ENCODE results near the gene GANC. TPM values are rescaled to one million over a fixed set of nuclear protein-coding genes. Genes with fewer than 3 reads are reported as not detected.

Gene GANC
- total and polyA plus RNA-seq, 9 of the 15 experiments (the other 6 are each of a cell fraction or from before 2014, with no cell fraction given), result 10.9 to 19.0 (median 14.5) TPM

DNA sequence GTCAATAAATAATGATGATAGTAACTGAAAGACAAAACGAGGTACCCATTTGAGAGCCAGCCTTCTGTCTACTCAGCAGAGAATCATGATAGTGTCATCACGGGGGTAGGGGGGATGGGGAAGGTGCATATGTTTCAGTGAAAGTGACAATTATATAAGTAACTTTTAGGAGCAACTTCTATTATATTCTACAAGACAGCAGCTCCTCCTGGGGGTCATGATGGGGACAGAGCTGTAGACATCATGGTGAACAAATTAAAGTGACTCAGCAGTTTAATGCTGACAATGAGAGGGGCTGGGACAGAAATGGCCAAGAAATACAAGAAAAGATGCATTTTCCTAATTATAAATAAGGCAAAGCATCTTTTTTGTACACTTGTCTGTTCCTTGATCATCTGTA lies 98.1 kb downstream of the GANC start (continued):
- TF ChIP-seq, protein P1, sequence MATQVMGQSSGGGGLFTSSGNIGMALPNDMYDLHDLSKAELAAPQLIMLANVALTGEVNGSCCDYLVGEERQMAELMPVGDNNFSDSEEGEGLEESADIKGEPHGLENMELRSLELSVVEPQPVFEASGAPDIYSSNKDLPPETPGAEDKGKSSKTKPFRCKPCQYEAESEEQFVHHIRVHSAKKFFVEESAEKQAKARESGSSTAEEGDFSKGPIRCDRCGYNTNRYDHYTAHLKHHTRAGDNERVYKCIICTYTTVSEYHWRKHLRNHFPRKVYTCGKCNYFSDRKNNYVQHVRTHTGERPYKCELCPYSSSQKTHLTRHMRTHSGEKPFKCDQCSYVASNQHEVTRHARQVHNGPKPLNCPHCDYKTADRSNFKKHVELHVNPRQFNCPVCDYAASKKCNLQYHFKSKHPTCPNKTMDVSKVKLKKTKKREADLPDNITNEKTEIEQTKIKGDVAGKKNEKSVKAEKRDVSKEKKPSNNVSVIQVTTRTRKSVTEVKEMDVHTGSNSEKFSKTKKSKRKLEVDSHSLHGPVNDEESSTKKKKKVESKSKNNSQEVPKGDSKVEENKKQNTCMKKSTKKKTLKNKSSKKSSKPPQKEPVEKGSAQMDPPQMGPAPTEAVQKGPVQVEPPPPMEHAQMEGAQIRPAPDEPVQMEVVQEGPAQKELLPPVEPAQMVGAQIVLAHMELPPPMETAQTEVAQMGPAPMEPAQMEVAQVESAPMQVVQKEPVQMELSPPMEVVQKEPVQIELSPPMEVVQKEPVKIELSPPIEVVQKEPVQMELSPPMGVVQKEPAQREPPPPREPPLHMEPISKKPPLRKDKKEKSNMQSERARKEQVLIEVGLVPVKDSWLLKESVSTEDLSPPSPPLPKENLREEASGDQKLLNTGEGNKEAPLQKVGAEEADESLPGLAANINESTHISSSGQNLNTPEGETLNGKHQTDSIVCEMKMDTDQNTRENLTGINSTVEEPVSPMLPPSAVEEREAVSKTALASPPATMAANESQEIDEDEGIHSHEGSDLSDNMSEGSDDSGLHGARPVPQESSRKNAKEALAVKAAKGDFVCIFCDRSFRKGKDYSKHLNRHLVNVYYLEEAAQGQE (IDR thresholded peaks at IDR 0.05; ENCODE audit: borderline replicate concordance), result peak; percentile 37; the same call in 1 of the 2 replicates
- TF ChIP-seq, protein P1 (CRISPR knock-in tag; IDR thresholded peaks at IDR 0.05; ENCODE audit: low read depth), result no peak
- peak; percentile 96 for TF ChIP-seq NFE2 (IDR thresholded peaks at IDR 0.05; ENCODE audit: low read depth)
- peak; percentile 59 for TF ChIP-seq RBM25 (IDR thresholded peaks at IDR 0.05; ENCODE audit: low read depth, low read length, severe bottlenecking)
- TF ChIP-seq, protein P2, sequence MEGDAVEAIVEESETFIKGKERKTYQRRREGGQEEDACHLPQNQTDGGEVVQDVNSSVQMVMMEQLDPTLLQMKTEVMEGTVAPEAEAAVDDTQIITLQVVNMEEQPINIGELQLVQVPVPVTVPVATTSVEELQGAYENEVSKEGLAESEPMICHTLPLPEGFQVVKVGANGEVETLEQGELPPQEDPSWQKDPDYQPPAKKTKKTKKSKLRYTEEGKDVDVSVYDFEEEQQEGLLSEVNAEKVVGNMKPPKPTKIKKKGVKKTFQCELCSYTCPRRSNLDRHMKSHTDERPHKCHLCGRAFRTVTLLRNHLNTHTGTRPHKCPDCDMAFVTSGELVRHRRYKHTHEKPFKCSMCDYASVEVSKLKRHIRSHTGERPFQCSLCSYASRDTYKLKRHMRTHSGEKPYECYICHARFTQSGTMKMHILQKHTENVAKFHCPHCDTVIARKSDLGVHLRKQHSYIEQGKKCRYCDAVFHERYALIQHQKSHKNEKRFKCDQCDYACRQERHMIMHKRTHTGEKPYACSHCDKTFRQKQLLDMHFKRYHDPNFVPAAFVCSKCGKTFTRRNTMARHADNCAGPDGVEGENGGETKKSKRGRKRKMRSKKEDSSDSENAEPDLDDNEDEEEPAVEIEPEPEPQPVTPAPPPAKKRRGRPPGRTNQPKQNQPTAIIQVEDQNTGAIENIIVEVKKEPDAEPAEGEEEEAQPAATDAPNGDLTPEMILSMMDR (IDR thresholded peaks at IDR 0.05 in 2 of 3, conservative IDR thresholded peaks at IDR 0.05 in 1 of 3; ENCODE audit: insufficient read depth in 2 of 3, low read depth in 1 of 3, low read length in 3 of 3), result peak; percentile 44 to 60 (median 52); a peak in 5 of 6 replicates
- 0 out of 2 replicates have a peak, but pooled peaks have one; percentile 31 for TF ChIP-seq JUND (IDR thresholded peaks at IDR 0.05; ENCODE audit: borderline replicate concordance, low read depth, low read length)
- no peak for TF ChIP-seq JUND (tag; IDR thresholded peaks at IDR 0.05; ENCODE audit: borderline replicate concordance, low read depth, low read length)
- no peak for TF ChIP-seq NFIC (IDR thresholded peaks at IDR 0.05)
- TF ChIP-seq ZKSCAN3 (CRISPR knock-in tag; IDR thresholded peaks at IDR 0.05), result no peak
- TF ChIP-seq, protein P3, sequence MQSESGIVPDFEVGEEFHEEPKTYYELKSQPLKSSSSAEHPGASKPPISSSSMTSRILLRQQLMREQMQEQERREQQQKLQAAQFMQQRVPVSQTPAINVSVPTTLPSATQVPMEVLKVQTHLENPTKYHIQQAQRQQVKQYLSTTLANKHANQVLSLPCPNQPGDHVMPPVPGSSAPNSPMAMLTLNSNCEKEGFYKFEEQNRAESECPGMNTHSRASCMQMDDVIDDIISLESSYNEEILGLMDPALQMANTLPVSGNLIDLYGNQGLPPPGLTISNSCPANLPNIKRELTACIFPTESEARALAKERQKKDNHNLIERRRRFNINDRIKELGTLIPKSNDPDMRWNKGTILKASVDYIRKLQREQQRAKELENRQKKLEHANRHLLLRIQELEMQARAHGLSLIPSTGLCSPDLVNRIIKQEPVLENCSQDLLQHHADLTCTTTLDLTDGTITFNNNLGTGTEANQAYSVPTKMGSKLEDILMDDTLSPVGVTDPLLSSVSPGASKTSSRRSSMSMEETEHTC (IDR thresholded peaks at IDR 0.05), result no peak
- peak; percentile 99 for TF ChIP-seq ZNF316 (IDR thresholded peaks at IDR 0.05)
- peak; percentile 98 for TF ChIP-seq C11orf30 (IDR thresholded peaks at IDR 0.05; ENCODE audit: low read depth)
- TF ChIP-seq RAD21 (CRISPR knock-in tag; conservative IDR thresholded peaks at IDR 0.05 in 1 of 2, IDR thresholded peaks at IDR 0.05 in 1 of 2), result peak in 1 of 2 experiments; percentile 50; a peak in 2 of 4 replicates
- TF ChIP-seq MAFG (tag; conservative IDR thresholded peaks at IDR 0.05), result peak; percentile 98
- TF ChIP-seq ZNF224 (CRISPR knock-in tag; IDR thresholded peaks at IDR 0.05), result no peak
- peak; percentile 97 for TF ChIP-seq MAFF (IDR thresholded peaks at IDR 0.05; ENCODE audit: low read length)
- TF ChIP-seq ARID1B (IDR thresholded peaks at IDR 0.05), result 0 out of 2 replicates have a peak, but pooled peaks have one; percentile 27
- no peak for TF ChIP-seq POLR2H (tag; IDR thresholded peaks at IDR 0.05; ENCODE audit: low read depth)
- TF ChIP-seq ATF7 (IDR thresholded peaks at IDR 0.05), result 0 out of 2 replicates have a peak, but pooled peaks have one; percentile 13
- TF ChIP-seq KLF10 (CRISPR knock-in tag; IDR thresholded peaks at IDR 0.05), result no peak
